Stimulated activated CD8-positive, alpha-beta memory T cell treated with anti-CD3 and anti-CD28 coated beads, Interleukin-12 subunit alpha, Interleukin-12 subunit beta, amount 100 ng/mL, for 4 hours (primary cell): Measurements from ENCODE around the gene PRSS21.

Experiments used
- DNase-seq: peaks from one replicate; pipeline ENCODE4 v3.0.0-alpha.2; 2020; ENCODE audit warnings: low read depth

PRSS21 gene

DNA sequence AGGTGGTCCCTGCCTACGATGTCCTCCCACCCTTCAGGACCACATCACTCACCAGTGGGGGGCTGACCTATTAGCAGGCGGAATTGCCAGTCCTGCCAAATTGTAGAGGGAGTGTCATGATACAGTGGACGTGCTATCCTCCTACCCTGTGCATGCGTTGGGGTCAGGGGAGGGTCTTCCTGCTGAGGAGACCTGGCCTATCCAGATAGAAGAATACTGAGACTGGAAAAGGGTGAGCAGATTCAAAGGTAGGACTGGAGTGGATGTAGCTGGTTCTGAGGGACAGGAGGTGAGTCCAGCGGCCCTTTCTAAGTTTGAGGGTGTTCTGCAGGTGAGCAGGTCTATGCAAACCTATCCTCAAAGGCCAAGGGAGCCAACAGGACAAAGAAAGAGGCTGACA is 10.8 kb upstream of the PRSS21 start:
- DNase-seq = no peak

DNA sequence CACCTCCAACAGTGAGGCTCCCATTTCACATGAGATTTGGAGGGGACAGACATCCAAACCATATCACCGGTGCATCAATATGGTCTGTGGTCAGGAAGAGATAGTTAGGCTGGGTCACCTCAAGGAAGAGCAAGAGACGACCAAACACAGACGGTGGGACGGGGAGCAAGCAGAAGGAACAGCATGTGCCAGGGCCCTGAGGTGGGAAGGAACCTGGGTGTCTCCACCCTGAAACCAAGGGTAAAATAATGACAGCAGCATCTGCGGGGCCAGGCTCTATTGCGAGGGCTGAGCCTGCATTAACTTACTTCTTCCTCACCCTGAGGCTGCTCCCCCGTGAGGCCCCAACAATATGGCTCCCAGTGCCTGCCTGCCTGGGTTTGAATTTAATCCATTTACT is 8.9 kb upstream of the PRSS21 start:
- DNase-seq = no peak

DNA sequence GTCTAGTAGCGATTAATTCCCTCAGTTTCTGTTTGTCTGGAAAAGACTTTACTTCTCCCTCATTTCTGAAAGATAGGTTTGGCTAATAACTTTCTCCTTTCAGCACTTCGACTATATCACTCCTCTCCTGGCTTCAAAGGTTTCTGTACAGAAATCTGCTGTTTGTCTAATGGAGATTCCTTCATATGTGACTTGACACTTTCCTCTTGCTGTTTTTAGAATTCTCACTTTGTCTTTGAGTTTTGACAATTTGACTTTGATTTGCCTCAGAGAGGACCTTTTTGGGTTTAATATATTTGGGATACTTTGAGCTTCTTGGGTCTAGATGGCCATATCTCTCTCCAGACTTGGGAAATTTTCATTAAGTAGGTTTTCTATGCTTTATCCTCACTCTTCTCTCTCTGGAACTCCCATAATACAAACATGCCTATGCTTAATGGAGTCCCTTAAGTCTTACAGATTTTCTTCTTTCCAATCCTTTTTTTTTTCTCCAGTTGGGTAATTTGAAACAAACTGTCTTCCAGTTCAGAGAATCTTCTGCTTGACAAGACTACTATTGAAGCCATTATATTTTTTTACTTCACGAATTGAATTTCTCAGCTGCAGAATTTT is 7.8 kb upstream of the PRSS21 start:
- DNase-seq = no peak

DNA sequence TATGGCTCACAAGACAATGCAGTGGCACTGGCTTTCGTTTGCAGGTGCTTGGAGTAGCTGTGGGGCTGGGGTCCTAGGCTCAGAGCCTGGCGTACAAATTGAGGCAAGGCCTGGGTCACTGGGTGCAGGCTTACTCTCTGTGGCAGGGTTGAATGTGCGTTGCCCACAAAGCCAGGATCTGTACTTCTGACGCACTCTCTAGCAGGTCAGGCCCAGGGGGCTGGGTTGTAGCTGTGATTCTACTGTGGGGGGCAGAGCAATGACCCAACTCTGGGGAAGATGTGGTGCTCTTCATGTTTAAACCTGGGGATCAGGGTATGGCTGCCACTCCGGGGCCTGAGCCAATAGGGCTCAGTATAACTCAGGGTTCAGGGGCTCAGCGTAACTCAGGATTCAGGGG is 6.4 kb upstream of the PRSS21 start:
- DNase-seq = no peak

DNA sequence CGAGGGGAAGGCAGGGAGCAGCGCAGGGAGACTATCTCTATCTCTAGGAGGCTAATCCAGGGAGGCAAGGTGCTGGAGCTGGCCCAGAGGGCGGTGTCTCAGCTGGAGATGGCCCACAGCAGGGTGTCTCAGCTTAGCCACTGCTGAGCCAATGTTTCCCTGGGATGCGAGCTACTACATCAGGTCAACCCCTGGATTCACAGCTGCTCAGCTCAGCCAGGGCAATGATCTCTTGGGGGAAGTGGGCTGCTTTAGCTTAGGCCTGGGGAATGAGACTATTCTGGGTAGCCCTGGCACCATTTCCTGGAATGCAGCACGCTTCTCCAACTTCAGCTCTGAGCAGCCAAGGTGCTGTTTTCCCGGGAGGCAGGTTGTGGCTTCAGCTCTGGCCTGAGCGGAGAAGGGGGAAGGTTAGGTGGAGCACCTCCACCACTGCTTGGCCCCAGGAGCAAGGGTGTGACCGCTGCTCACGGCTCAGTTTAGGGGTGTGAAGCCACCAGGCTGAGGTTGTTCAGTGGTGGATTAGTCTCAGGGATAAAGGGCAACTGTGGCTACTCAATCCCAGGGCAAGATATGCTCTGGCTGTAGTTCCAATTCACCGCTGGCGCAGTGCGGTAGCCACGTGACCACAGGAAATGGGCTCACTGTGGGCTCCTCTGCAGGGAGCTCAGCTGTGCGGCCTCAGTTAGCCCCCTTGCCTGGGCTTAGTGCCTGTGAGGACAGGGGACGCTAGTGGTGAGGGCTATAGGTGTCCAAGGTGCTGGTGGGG is 5.2 kb upstream of the PRSS21 start:
- no peak for DNase-seq

DNA sequence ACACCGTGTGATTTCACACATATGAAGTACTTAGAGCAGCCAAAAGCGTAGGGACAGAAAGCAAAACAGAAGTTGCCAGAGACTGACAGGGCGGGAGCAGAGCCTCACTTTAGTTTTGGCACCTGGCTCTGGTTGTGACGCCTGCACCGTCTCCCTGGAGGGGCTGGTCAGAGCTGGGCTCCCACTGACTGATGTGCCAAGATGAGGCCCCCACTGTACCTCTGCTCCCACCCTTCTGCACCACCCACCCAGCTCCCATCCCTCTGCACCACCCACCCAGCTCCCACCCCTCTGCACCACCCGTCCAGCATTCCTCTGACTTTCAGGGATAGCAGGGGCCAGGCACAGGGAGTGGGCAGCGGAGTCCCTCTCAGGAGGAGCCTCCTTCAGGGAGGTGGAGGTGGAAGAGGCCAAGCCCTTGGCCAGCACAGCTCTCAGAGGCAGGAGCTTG is 3.2 kb upstream of the PRSS21 start:
- no peak for DNase-seq

DNA sequence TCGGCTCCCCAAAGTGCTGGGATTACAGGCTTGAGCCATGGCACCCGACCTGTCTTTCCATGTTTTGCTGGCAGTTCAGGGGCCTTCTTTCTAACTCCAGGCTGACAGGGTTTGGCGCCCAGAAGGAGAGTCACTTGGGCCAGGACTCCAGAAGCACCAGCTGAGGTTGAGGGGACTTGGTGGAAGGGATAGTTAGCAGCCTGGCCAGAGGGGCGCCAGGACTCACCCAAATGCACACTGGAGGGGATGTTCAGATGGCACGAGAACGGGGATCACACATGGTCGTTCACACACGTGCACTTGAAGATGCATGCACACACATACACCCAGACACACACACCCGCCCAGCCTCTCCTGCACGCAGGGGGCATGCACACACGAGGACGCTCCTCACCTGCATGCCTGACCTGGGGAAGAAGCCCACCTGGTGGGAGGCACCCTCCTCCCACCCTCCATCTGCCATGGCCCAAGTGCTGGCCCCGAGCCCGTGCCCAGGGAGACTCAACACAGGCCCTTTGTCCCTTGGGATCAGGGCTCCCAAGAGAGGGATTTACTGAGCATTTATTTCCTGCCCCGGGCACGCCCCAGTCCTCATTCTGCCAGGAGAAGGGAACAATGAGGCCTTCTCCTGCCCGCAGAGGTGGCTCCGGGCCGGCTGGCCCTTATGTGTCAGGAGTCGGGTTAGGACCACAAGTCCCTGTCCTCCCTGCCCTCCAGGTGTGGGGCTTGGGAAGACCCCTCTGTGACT is 2.3 kb upstream of the PRSS21 start:
- no peak for DNase-seq

DNA sequence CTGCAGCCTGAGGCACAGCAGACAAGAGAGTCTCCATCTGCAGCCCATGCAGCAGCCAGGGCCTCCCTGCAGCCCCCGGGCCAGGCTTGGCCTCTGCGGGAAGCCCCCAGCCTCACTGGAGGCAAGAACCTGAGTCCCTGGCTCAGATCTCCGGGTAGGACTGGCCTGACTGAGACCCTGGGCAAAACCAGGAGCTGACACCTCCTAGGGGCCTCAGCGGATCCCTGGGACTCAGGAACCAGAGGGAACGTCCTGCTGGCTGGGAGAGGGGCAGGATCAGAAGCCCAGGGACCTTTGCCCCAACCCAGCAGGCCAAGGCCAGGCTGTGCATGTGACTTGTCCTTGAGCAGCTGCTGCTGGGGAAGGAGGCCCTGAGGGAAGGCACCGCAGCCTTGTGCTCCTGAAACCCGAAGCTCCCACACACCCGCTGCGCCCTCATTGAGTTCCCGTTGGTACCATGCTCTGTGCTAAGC is 1.7 kb upstream of the PRSS21 start:
- no peak for DNase-seq

DNA sequence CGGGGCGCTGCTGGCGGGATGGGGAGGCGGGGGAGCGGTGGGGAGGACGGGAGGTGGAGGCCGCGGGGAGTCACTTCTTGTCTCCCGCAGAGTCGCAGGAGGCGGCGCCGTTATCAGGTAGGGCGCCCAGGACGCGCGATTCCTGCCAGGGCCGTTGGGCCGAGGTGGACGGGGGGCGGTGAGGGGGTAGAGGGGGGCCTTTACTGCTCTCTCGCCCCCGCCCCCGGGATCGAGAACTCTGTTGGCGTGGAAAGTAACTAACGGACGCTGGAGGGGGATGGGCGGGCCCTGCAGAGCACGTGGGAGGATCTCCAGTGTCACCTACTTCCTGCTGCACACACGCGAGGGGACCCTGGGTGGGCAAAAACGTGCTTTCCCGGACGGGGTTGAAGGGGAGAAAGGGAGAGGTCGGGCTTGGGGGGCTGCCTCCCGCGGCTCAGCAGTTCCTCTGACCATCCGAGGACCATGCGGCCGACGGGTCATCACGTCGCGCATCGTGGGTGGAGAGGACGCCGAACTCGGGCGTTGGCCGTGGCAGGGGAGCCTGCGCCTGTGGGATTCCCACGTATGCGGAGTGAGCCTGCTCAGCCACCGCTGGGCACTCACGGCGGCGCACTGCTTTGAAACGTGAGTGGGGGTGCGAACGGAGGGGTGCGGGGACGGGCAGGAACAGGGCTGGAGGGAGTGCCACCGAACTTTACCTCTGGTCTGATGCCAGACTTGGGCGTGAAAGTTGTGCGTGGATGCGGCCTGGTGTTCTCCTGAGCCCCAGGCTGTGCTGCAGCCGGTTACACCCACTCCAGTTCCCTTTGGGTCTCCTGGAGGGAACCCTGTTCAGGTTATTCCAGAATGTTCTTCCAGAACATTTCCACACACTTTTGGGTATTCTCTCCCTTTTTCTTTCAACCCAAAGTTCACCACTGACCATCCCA is 569 bp downstream of the PRSS21 start:
- no peak for DNase-seq

DNA sequence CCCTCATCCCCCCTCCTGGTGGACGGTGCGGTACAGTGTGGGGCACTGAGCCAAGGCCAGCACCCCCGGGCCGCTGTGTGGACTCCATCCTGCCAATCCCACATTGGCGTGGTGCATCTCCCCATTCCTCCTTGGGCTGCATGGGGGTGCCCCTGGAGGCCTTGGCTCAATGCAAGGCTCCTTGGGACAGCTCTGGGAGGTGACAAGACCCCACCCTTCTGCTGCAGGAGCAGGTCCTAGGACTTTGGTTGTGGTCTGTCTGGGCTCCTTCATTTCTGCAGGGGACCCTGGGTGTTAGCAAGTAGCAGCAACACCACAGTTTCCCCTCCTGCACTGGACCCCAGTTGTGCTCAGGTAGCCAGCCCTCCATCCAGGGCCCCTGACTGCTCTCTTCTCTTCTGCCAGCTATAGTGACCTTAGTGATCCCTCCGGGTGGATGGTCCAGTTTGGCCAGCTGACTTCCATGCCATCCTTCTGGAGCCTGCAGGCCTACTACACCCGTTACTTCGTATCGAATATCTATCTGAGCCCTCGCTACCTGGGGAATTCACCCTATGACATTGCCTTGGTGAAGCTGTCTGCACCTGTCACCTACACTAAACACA is 1.3 kb downstream of the PRSS21 start:
- DNase-seq = no peak

DNA sequence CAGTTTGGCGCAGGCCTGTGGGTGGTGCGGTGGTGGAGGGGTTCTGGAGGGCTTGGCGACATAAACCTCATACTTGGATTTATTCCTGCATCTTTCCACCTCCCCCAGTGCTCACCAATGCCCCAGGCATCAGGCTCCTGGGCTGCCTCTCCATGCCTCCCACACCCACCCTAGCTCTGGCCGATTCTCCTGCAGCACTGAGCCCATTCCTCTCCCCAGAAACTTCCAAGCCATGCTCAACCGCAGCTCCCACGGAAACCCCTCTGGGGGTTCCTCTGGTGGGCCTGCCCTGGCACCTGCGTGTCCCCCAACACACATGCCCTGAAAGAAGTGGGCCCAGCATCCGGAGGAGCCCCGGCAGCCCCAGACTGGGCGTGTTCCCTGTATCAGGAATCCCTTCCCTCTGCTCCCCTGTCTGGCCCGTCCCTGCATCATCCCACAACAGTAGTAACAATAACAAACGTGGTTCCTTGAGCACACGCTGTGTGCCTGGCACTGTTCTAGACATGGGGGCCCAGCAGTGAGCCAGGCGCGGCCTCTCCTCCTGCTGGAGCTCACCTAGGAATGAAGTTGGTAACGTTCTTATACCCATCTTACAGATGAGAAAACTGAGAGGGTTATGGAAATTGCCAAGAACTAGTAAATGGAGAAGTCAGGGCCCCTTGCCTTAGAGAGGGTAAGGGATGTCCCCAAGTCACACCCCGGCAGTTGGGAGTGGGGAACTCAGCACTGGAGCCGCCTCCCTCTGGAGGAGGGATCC is 2.3 kb downstream of the PRSS21 start:
- DNase-seq = no peak

DNA sequence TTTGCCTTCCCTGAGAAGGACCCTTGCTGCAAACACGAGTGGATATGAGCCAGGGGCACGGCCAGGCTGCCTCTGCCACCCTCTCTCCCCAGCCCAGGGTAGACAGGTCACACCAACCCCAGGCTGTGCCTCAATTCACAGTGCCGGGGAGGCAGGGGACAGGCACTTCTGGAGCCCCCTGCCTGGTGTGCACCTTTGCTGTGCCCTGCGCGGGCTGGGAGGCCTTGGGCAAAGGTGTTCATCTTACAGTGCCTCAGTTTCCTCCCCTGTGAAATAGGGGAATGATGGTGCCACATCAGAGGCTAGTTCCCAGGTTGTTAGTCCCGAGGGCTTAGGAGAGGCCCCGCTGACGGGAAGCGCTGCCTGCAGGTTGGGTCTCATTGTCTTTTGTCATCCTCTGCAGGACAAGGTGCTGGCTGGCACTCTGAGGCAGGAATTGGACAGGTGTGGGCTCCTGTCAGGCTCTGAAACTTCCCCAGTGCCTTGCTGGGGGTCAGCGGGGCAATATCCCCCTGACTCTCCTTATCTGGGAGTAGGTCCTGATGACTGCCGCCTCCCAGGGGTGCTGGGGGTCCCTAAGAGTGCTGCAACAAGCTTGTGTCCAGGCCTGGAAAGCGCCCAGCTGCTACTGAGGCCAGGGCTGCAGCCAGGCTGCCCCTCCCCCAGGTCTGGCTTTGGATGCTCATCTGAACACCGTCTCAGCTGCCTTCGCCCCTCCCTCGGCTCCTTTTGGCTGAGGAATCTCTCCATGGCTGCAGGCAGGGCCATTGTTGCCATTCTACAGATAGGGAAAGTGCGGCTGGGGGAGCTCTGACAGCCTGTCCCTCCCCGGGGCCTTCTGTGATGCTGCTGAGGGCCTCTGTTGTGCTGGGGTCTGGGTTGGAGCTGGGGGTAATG is 3.1 kb downstream of the PRSS21 start:
- DNase-seq = no peak

DNA sequence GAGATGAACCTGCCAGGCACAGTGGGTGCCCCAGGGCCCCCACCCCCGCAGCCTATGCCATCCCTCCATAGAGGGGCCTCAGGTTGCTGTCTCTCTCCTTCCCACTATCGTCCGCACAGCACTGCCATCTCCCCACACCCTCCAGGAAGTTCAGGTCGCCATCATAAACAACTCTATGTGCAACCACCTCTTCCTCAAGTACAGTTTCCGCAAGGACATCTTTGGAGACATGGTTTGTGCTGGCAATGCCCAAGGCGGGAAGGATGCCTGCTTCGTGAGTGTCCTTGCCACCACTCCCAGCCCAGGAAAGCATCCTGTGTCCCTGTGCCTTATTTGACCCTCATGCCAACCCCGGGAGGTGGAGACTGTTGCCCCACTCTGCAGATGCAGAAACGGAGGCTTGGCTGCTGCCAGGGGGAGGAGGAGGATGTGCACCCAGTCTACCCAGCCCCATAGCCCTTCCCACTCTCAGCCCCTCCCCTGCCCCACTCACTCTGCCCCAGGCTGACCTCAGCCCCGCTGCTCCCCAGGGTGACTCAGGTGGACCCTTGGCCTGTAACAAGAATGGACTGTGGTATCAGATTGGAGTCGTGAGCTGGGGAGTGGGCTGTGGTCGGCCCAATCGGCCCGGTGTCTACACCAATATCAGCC is 3.9 kb downstream of the PRSS21 start:
- DNase-seq = no peak

DNA sequence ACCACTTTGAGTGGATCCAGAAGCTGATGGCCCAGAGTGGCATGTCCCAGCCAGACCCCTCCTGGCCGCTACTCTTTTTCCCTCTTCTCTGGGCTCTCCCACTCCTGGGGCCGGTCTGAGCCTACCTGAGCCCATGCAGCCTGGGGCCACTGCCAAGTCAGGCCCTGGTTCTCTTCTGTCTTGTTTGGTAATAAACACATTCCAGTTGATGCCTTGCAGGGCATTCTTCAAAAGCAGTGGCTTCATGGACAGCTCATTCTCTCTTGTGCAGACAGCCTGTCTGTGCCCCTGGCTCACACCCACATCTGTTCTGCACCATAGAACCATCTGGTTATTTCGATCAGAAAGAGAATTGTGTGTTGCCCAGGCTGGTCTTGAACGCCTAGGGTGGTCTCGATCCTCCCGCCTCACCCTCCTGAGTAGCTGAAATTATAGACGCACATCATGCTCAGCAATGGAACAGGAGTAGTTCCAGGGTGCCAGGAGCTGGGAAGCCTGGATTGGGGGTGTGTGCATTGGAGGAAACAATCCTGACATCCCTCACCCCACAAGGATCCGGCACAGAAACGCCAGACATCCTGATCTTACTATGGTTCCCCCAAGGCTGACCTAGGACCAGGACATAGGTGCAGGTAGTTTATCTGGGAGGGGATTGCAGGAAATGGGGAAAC is 4.6 kb downstream of the PRSS21 start:
- no peak for DNase-seq

DNA sequence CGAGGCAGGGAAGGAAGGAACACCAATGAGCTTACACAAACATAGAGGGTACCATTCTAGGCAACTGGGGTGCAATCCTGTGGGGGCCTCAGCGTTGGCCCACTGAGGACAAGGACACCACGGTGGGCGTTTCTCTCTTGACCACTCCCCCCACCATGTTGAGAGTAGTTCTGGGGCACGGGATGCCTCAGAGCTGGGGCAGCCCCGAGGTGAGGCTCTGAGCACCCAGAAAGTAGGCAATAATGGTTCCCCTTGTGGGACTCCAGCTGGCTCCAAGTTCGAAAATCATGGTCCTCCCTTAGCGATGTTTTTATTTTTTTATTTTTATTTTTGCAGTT is 5.1 kb downstream of the PRSS21 start:
- no peak for DNase-seq

DNA sequence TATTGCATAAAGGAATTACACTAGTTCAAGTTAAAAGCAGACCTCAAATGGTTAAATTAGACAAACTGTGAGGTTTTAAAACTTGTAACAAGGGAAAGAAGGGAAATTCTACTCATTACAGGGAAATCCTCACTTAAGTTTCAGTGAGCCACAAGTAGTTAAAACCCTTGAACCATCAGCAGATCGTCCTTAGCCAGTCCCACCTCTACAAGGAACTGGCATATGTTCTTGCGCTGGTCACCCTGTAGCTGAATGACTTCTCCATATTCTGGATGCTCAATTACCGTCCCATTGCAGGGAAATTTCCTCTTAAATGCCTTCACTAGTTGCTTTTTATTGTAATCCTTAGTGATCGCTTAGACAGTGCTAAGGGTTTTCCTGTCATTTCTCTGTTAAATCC is 5.5 kb downstream of the PRSS21 start:
- no peak for DNase-seq

DNA sequence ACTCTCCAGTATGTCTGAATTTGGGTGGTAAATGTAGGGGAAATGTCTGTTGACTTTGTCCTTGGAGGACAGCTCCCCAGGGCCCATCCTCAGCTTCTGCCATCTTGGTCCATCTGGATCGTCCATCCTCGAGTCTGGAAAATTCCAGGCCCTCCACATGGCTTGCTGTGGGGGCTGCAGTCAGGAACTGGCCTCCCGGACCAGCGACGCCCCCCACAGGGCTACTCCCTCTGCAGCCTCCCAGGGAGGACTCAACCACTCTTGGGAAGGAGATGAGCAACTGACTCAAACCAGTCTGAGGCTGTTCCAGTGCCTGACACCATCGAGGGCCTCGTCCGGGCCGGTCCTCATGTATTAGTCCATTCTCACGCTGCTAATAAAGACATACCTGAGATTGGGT is 7.6 kb downstream of the PRSS21 start:
- DNase-seq = no peak

DNA sequence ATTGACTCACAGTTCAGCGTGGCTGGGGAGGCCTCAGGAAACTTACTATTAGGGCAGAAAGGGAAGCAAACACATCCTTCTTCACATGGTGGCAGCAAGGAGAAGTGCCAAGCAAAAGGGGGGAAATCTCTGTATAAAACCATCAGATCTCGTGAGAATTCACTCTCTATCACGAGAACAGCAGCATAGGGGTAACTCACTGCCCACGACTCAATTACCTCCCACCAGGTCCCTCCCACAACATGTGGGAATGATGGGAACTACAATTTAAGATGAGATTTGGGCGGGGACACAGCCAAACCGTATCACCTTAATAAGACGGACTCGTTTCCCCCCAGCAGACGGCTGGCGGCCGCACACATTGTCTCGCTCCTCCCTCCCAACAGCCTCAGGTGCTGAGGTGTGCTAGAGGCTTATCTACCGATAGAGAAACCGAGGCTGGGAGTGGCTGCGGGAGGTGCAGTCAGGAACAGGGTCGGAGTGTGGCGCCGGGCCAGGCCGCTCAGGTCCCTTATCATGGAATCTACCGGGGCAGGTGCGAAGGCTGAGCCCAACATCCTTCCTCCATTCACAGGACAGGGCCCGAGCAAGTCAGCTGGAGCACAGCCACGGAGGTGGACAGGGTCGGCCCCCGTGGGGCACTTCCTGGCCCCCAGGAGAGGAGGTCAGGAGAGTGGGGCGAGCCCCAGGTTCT is 8.2 kb downstream of the PRSS21 start:
- DNase-seq = no peak
